ENCODE results near the gene LIN54.
"Not testable (repeated sequence)": the region's sequence is repeated elsewhere in the genome, so short reads cannot be mapped to it uniquely, and the experiment has no call there.

Gene LIN54

GRCh38 chr4:82989575-82990429, 20.8 kb downstream of the LIN54 start:
- H3K4me1 ChIP-seq (ENCODE audit: insufficient read depth, low read length, poor library complexity, severe bottlenecking), result peaks cover 12% of the 10 kb centered on the region
- peak overlapping the region; percentile 15 for H3K9ac ChIP-seq (ENCODE audit: low read depth, low read length, poor library complexity, severe bottlenecking)
- no peaks in the 10 kb centered on the region for H3K27me3 ChIP-seq (ENCODE audit: insufficient read depth, low read length, poor library complexity, severe bottlenecking)
- no peaks in the 10 kb centered on the region for H3F3A ChIP-seq (ENCODE audit: low read depth)
- no peak overlapping the region for H2AFZ ChIP-seq (ENCODE audit: low read length)
- peaks cover 90% of the 10 kb centered on the region for H3K79me2 ChIP-seq (ENCODE audit: insufficient read depth, low read length)
- H3K4me2 ChIP-seq (ENCODE audit: low read depth, low read length, poor library complexity, severe bottlenecking), result peak overlapping the region; percentile 67
- TF ChIP-seq CTCF (conservative IDR thresholded peaks at IDR 0.05; ENCODE audit: low read length), result no peak
- TF ChIP-seq EZH2phosphoT487 (IDR thresholded peaks at IDR 0.05; ENCODE audit: borderline replicate concordance), result no peak
- peak overlapping the region; percentile 46 for H3K4me3 ChIP-seq (ENCODE audit: low read length, poor library complexity, severe bottlenecking)
- H3K9me2 ChIP-seq (replicated peaks; ENCODE audit: low read depth, low read length), result no peaks in the 10 kb centered on the region
- H3K9me3 ChIP-seq (ENCODE audit: insufficient read depth, low read depth, low read length), result no peaks in the 10 kb centered on the region
- H4K20me1 ChIP-seq (ENCODE audit: insufficient read depth, low read length, poor library complexity, severe bottlenecking), result peaks cover 16% of the 10 kb centered on the region
- no peaks in the 10 kb centered on the region; the same call in 1 of the 2 replicates for H3K36me3 ChIP-seq (ENCODE audit: insufficient read depth, low read length)

- no peak overlapping the region for H3K9ac ChIP-seq (ENCODE audit: low read depth, low read length, poor library complexity, severe bottlenecking)
- peaks cover 13% of the 10 kb centered on the region; the same call in 1 of the 2 replicates for H3K36me3 ChIP-seq (ENCODE audit: insufficient read depth, low read length)
- TF ChIP-seq CTCF (conservative IDR thresholded peaks at IDR 0.05; ENCODE audit: low read length), result no peak
- no peak for TF ChIP-seq EZH2phosphoT487 (IDR thresholded peaks at IDR 0.05; ENCODE audit: borderline replicate concordance)
- no peak overlapping the region for H2AFZ ChIP-seq (ENCODE audit: low read length)
- peaks cover 12% of the 10 kb centered on the region for H3K4me1 ChIP-seq (ENCODE audit: insufficient read depth, low read length, poor library complexity, severe bottlenecking)
- H4K20me1 ChIP-seq (ENCODE audit: insufficient read depth, low read length, poor library complexity, severe bottlenecking), result peaks cover 17% of the 10 kb centered on the region
- H3K9me3 ChIP-seq (ENCODE audit: insufficient read depth, low read depth, low read length), result no peaks in the 10 kb centered on the region
- no peak overlapping the region for H3K4me3 ChIP-seq (ENCODE audit: low read length, poor library complexity, severe bottlenecking)
- H3K27me3 ChIP-seq (ENCODE audit: insufficient read depth, low read length, poor library complexity, severe bottlenecking), result no peaks in the 10 kb centered on the region
- peaks cover 92% of the 10 kb centered on the region for H3K79me2 ChIP-seq (ENCODE audit: insufficient read depth, low read length)
- H3K4me2 ChIP-seq (ENCODE audit: low read depth, low read length, poor library complexity, severe bottlenecking), result no peak overlapping the region
- no peaks in the 10 kb centered on the region for H3F3A ChIP-seq (ENCODE audit: low read depth)
- H3K9me2 ChIP-seq (replicated peaks; ENCODE audit: low read depth, low read length), result no peaks in the 10 kb centered on the region
These were observed 22.2 kb downstream of the LIN54 start for GRCh38 chr4:82988323-82988832.

GRCh38 chr4:82987519-82987918, 23.1 kb downstream of the LIN54 start:
- H3K4me3 ChIP-seq (ENCODE audit: low read length, poor library complexity, severe bottlenecking); H3F3A ChIP-seq (ENCODE audit: low read depth); H2AFZ ChIP-seq (ENCODE audit: low read length); H3K4me2 ChIP-seq (ENCODE audit: low read depth, low read length, poor library complexity, severe bottlenecking); H3K9me3 ChIP-seq (ENCODE audit: insufficient read depth, low read depth, low read length); H3K9me2 ChIP-seq (replicated peaks; ENCODE audit: low read depth, low read length); H3K27me3 ChIP-seq (ENCODE audit: insufficient read depth, low read length, poor library complexity, severe bottlenecking); H3K9ac ChIP-seq (ENCODE audit: low read depth, low read length, poor library complexity, severe bottlenecking): not testable (repeated sequence)
- peaks cover 17% of the 10 kb centered on the region for H4K20me1 ChIP-seq (ENCODE audit: insufficient read depth, low read length, poor library complexity, severe bottlenecking)
- H3K36me3 ChIP-seq (ENCODE audit: insufficient read depth, low read length), result peaks cover 22% of the 10 kb centered on the region; the same call in 1 of the 2 replicates
- H3K79me2 ChIP-seq (ENCODE audit: insufficient read depth, low read length), result peaks cover 87% of the 10 kb centered on the region
- H3K4me1 ChIP-seq (ENCODE audit: insufficient read depth, low read length, poor library complexity, severe bottlenecking), result peaks cover 12% of the 10 kb centered on the region
